T-cell (primary cell): ENCODE measurements around the gene MASP2. TPM values are rescaled to one million over a fixed set of nuclear protein-coding genes. Genes with fewer than 3 reads are reported as not detected.
A peak's percentile ranks its signal among the peaks of the same experiment; 100 is the strongest.
"Not testable (repeated sequence)": the region's sequence is repeated elsewhere in the genome, so short reads cannot be mapped to it uniquely, and the experiment has no call there.

Experiments
- ATAC-seq, 4 experiments: fragments of 200-7000 bp in 3 of 4; fragments of 150-1000 bp in 1 of 4; cut with Tn5 transposase; replicated peaks in 1 of 4; 1 replicate in 3 of 4; 2 replicates in 1 of 4; pipeline ENCODE4 v1.10.0; 2021; ENCODE audit warnings: moderate library complexity in 3 of 4, mild to moderate bottlenecking in 2 of 4, moderate number of reproducible peaks in 1 of 4
- CTCF ChIA-PET, 2 donors: fragments of 300-600 bp; sonication (Branson Sonifier 250); formaldehyde crosslinking; loops; one replicate each; lab custom pipeline; 2022; ENCODE audit warnings: antibody characterized with exemption in 2 of 2; lab: Charles Lee
- POLR2A ChIA-PET, 2 donors: fragments of 300-600 bp; sonication (Branson Sonifier 250); formaldehyde crosslinking; loops; one replicate each; lab custom pipeline; 2022; ENCODE audit warnings: antibody characterized with exemption in 2 of 2; lab: Charles Lee
- DNase-seq, 35 experiments: peaks; one replicate each; pipeline versions ENCODE4 v3.0.0 to v3.0.0-alpha.2; 2013 to 2023
- H3K27ac ChIP-seq: one replicate; pipeline ENCODE4 v1.5.1; 2013; ENCODE audit warnings: low read length
- H3K27me3 ChIP-seq, 2 experiments: replicated peaks in 1 of 2; 1 replicate in 1 of 2; 2 replicates in 1 of 2; pipeline versions ENCODE4 v1.6.1 to v1.7.0; 2013; ENCODE audit warnings: low read length in 1 of 2, mixed read lengths in 1 of 2; ENCODE audit not compliant: control insufficient read depth in 2 of 2, insufficient read depth in 2 of 2; ENCODE audit errors: extremely low read depth in 1 of 2
- H3K36me3 ChIP-seq, 2 donors: 1 replicate in 1 of 2; 2 replicates in 1 of 2; pipeline versions ENCODE4 v1.6.1 to v1.7.0; 2013; ENCODE audit warnings: low read length in 1 of 2; ENCODE audit not compliant: control insufficient read depth in 2 of 2, insufficient read depth in 1 of 2; ENCODE audit errors: extremely low read depth in 1 of 2
- H3K4me1 ChIP-seq, 2 experiments: 1 replicate in 1 of 2; 2 replicates in 1 of 2; pipeline versions ENCODE4 v1.6.1 to v1.7.0; 2013; ENCODE audit warnings: low read length in 2 of 2, mixed read lengths in 1 of 2; ENCODE audit not compliant: insufficient read depth in 2 of 2, control insufficient read depth in 1 of 2; ENCODE audit errors: extremely low read depth in 1 of 2
- H3K4me3 ChIP-seq, 2 donors: 1 replicate in 1 of 2; 2 replicates in 1 of 2; pipeline versions ENCODE4 v1.5.1 to v1.7.0; 2013; ENCODE audit warnings: mild to moderate bottlenecking in 2 of 2, low read length in 1 of 2, moderate library complexity in 1 of 2; ENCODE audit not compliant: control insufficient read depth in 1 of 2; ENCODE audit errors: extremely low read depth in 1 of 2
- H3K9me3 ChIP-seq: 2 replicates; pipeline ENCODE4 v1.7.0; 2013
- H3K27ac Mint-ChIP-seq, 2 donors: one replicate each; pipeline ENCODE4 v1.8.0; 2020 to 2021; ENCODE audit warnings: mild to moderate bottlenecking in 2 of 2, mixed read lengths in 2 of 2
- H3K27me3 Mint-ChIP-seq, 2 donors: one replicate each; pipeline ENCODE4 v1.8.0; 2021 to 2022; ENCODE audit warnings: mixed read lengths in 2 of 2
- H3K36me3 Mint-ChIP-seq: one replicate; pipeline ENCODE4 v1.8.0; 2021; ENCODE audit warnings: mixed read lengths
- H3K4me1 Mint-ChIP-seq, 3 donors: one replicate each; pipeline ENCODE4 v1.8.0; 2020 to 2022; ENCODE audit warnings: mixed read lengths in 3 of 3, mild to moderate bottlenecking in 1 of 3
- H3K4me3 Mint-ChIP-seq, 3 donors: one replicate each; pipeline ENCODE4 v1.8.0; 2020 to 2022; ENCODE audit warnings: mild to moderate bottlenecking in 3 of 3, mixed read lengths in 3 of 3, moderate library complexity in 3 of 3
- H3K9me3 Mint-ChIP-seq, 3 donors: one replicate each; pipeline ENCODE4 v1.8.0; 2020 to 2022; ENCODE audit warnings: mixed read lengths in 3 of 3
- WGBS: methylation state at CpG from one replicate; pipeline ENCODE4 v1.1.5; 2013; ENCODE audit warnings: missing lambda C conversion rate; ENCODE audit not compliant: insufficient coverage; 5-methylcytosine and 5-hydroxymethylcytosine counted together
- total RNA-seq, 35 experiments: library from RNA in 6 of 35; stranded (reverse) in 6 of 35; fragments of 120-200 nt in 1 of 35; gene quantifications; one replicate each; pipeline versions ENCODE4 v1.2.1 to v1.2.4 and lab custom pipeline; 2013 to 2026

The MASP2 gene
- total RNA-seq, 5 donors from 2014 or later (not counting 1 experiment from before 2014, with no cell fraction given): 0.33 to 0.38 TPM; not detected in 3

- DNase-seq: no peak
- CTCF ChIA-PET: no interaction called here
- Histone ChIP-seq H3K4me3 (no peak overlapping the region), H3K36me3 (no peaks in the 10 kb centered on the region), H3K4me1 (peaks cover 3 to 5% of the 10 kb centered on the region in 2 experiments), H3K9me3 (no peaks in the 10 kb centered on the region), H3K27ac (no peak overlapping the region), H3K27me3 (peaks cover 0 to 22% of the 10 kb centered on the region in 2 experiments)
- Mint-ChIP-seq H3K4me1 (peaks cover 6 to 7% (median 6%) of the 10 kb centered on the region in 3 donors), H3K27me3 (no peaks in the 10 kb centered on the region), H3K36me3 (no peaks in the 10 kb centered on the region), H3K9me3 (no peaks in the 10 kb centered on the region), H3K27ac (no peak overlapping the region), H3K4me3 (no peak overlapping the region)
- POLR2A ChIA-PET: interaction anchor here in 1 of 2 donors (0.7 kb wide), 1 partner anchor 19 kb away, joined by 4 read pairs; the partner anchor contains the start of gene SRM
- no peak for ATAC-seq
Measured at GRCh38 chr1:11041048-11041447, 6.0 kb downstream of the MASP2 start.

GRCh38 chr1:11040105-11040429, 7.0 kb downstream of the MASP2 start:
- H3K36me3 Mint-ChIP-seq, H3K4me3 ChIP-seq, H3K27me3 Mint-ChIP-seq, CTCF ChIA-PET, H3K27ac ChIP-seq, ATAC-seq, H3K9me3 Mint-ChIP-seq, DNase-seq, H3K4me3 Mint-ChIP-seq, H3K27ac Mint-ChIP-seq, H3K9me3 ChIP-seq, H3K4me1 ChIP-seq, H3K36me3 ChIP-seq, H3K4me1 Mint-ChIP-seq: not testable (repeated sequence)
- WGBS: 100% methylated on average over 1 of the region's 7 CpGs
- POLR2A ChIA-PET: interaction anchor here in 1 of 2 donors (0.7 kb wide), 1 partner anchor 460 kb away, joined by 7 read pairs; no protein-coding TSS in a partner anchor
- H3K27me3 ChIP-seq: peaks cover 0 to 22% of the 10 kb centered on the region in 2 experiments

- no peak overlapping the region for H3K27ac Mint-ChIP-seq
- ChIA-PET POLR2A (interaction anchor here in 1 of 2 donors (0.7 kb wide), 1 partner anchor 461 kb away, joined by 7 read pairs; no protein-coding TSS in a partner anchor), CTCF (interaction anchor here in 1 of 2 donors (0.6 kb wide), 1 partner anchor 1253 kb away, joined by 4 read pairs; no protein-coding TSS in a partner anchor)
- Histone ChIP-seq H3K9me3 (no peaks in the 10 kb centered on the region), H3K4me1 (peaks cover 3 to 5% of the 10 kb centered on the region in 2 experiments), H3K4me3 (no peak overlapping the region), H3K27me3 (peaks cover 0 to 22% of the 10 kb centered on the region in 2 experiments), H3K27ac (no peak overlapping the region), H3K36me3 (no peaks in the 10 kb centered on the region)
- no peaks in the 10 kb centered on the region for H3K9me3 Mint-ChIP-seq
- H3K4me1 Mint-ChIP-seq: peaks cover 6 to 7% (median 6%) of the 10 kb centered on the region in 3 donors
- 68% methylated on average over 2 of the region's 2 CpGs for WGBS
- ATAC-seq (no peak), DNase-seq (no peak)
- H3K27me3 Mint-ChIP-seq: no peaks in the 10 kb centered on the region
- H3K36me3 Mint-ChIP-seq: no peaks in the 10 kb centered on the region
- H3K4me3 Mint-ChIP-seq: no peak overlapping the region
Measured at GRCh38 chr1:11039351-11040104, 7.5 kb downstream of the MASP2 start.

- Mint-ChIP-seq H3K9me3 (no peaks in the 10 kb centered on the region), H3K36me3 (no peaks in the 10 kb centered on the region), H3K4me3 (no peak overlapping the region), H3K27me3 (no peaks in the 10 kb centered on the region), H3K27ac (no peak overlapping the region), H3K4me1 (peaks cover 6 to 7% (median 6%) of the 10 kb centered on the region in 3 donors)
- Histone ChIP-seq H3K4me1 (peaks cover 3 to 5% of the 10 kb centered on the region in 2 experiments), H3K36me3 (no peaks in the 10 kb centered on the region), H3K4me3 (no peak overlapping the region), H3K27me3 (peaks cover 0 to 19% of the 10 kb centered on the region in 2 experiments), H3K27ac (no peak overlapping the region), H3K9me3 (no peaks in the 10 kb centered on the region)
- ChIA-PET POLR2A (no interaction called here), CTCF (interaction anchor here (0.5 to 2.5 kb wide), 40 partner anchors 8 to 876 kb away, joined by 3 to 33 read pairs (median 4); partner anchors contain the start of genes EXOSC10 (in 2 of the 2), SRM (in 2 of the 2), AGTRAP (in 1 of the 2) and ANGPTL7 (in 1 of the 2))
- peak; percentile 74 to 95 (median 86) for DNase-seq
- WGBS: 0% methylated on average over 3 of the region's 8 CpGs
- peak; percentile 96 to 99 (median 99) for ATAC-seq
Measured at GRCh38 chr1:11037740-11038182, 9.3 kb downstream of the MASP2 start.

- not testable (repeated sequence) for H3K4me1 Mint-ChIP-seq, H3K9me3 Mint-ChIP-seq, DNase-seq, H3K36me3 Mint-ChIP-seq, H3K27ac Mint-ChIP-seq, H3K27ac ChIP-seq, H3K9me3 ChIP-seq, H3K27me3 Mint-ChIP-seq, H3K36me3 ChIP-seq, H3K4me3 Mint-ChIP-seq, H3K4me1 ChIP-seq, ATAC-seq, H3K4me3 ChIP-seq
- 0% methylated on average over 3 of the region's 18 CpGs for WGBS
- POLR2A ChIA-PET: interaction anchor here in 1 of 2 donors (0.6 kb wide), 1 partner anchor 578 kb away, joined by 3 read pairs; no protein-coding TSS in a partner anchor
- H3K27me3 ChIP-seq: peaks cover 0 to 19% of the 10 kb centered on the region in 2 experiments
- CTCF ChIA-PET: interaction anchor here (0.5 to 2.5 kb wide), 36 partner anchors 21 to 930 kb away, joined by 3 to 33 read pairs (median 4); partner anchors contain the start of genes EXOSC10 (in 2 of the 2), SRM (in 2 of the 2), AGTRAP (in 1 of the 2) and ANGPTL7 (in 1 of the 2)
Measured at GRCh38 chr1:11037019-11037739, 9.9 kb downstream of the MASP2 start.

- H3K9me3 Mint-ChIP-seq: no peaks in the 10 kb centered on the region
Measured at GRCh38 chr1:11031624-11032262, 15.3 kb downstream of the MASP2 start.

More at GRCh38 chr1:11031624-11032262, 15.3 kb downstream of the MASP2 start:
- Histone ChIP-seq H3K9me3 (no peaks in the 10 kb centered on the region), H3K27ac (no peak overlapping the region), H3K36me3 (peaks cover 6 to 9% of the 10 kb centered on the region in 2 donors), H3K27me3 (no peaks in the 10 kb centered on the region), H3K4me1 (no peaks in the 10 kb centered on the region), H3K4me3 (no peak overlapping the region)
- ChIA-PET CTCF (no interaction called here), POLR2A (no interaction called here)
- Mint-ChIP-seq H3K27me3 (no peaks in the 10 kb centered on the region), H3K4me3 (no peak overlapping the region), H3K27ac (no peak overlapping the region), H3K4me1 (peaks cover 3 to 5% (median 5%) of the 10 kb centered on the region in 3 donors), H3K36me3 (peaks cover 7% of the 10 kb centered on the region)
- DNase-seq (no peak), ATAC-seq (no peak)
- WGBS: 80% methylated on average over 2 of the region's 10 CpGs
